ENCODE results near the gene PPP1R3F. TPM values are rescaled to one million over a fixed set of nuclear protein-coding genes. Genes with fewer than 3 reads are reported as not detected.

Gene PPP1R3F
- total and polyA plus RNA-seq, 9 of the 15 experiments (the other 6 are each of a cell fraction or from before 2014, with no cell fraction given): 0.03 to 0.91 (median 0.43) TPM; not detected in 1

GRCh38 chrX:49244207-49244606 lies 25.4 kb upstream of the PPP1R3F start (continued):
- TF ChIP-seq IRF2 (CRISPR knock-in tag; IDR thresholded peaks at IDR 0.05): no peak
- peak; percentile 17 for TF ChIP-seq CXXC5 (CRISPR knock-in tag; IDR thresholded peaks at IDR 0.05)
- TF ChIP-seq USF1 (CRISPR knock-in tag; IDR thresholded peaks at IDR 0.05): no peak
- TF ChIP-seq ZNF197 (CRISPR knock-in tag; IDR thresholded peaks at IDR 0.05; ENCODE audit: low read depth): no peak
- no peak for TF ChIP-seq SLC30A9 (CRISPR knock-in tag; IDR thresholded peaks at IDR 0.05)
- no peak for TF ChIP-seq HOXB6 (CRISPR knock-in tag; IDR thresholded peaks at IDR 0.05; ENCODE audit: borderline replicate concordance)
- no peak for TF ChIP-seq JUNB (CRISPR knock-in tag; conservative IDR thresholded peaks at IDR 0.05)
- no peak for TF ChIP-seq ZNF347 (CRISPR knock-in tag; IDR thresholded peaks at IDR 0.05; ENCODE audit: low read depth)
- TF ChIP-seq ZNF695 (CRISPR knock-in tag; IDR thresholded peaks at IDR 0.05): no peak
- TF ChIP-seq GABPA (tag; conservative IDR thresholded peaks at IDR 0.05; ENCODE audit: low read depth): no peak
- TF ChIP-seq, protein P1, sequence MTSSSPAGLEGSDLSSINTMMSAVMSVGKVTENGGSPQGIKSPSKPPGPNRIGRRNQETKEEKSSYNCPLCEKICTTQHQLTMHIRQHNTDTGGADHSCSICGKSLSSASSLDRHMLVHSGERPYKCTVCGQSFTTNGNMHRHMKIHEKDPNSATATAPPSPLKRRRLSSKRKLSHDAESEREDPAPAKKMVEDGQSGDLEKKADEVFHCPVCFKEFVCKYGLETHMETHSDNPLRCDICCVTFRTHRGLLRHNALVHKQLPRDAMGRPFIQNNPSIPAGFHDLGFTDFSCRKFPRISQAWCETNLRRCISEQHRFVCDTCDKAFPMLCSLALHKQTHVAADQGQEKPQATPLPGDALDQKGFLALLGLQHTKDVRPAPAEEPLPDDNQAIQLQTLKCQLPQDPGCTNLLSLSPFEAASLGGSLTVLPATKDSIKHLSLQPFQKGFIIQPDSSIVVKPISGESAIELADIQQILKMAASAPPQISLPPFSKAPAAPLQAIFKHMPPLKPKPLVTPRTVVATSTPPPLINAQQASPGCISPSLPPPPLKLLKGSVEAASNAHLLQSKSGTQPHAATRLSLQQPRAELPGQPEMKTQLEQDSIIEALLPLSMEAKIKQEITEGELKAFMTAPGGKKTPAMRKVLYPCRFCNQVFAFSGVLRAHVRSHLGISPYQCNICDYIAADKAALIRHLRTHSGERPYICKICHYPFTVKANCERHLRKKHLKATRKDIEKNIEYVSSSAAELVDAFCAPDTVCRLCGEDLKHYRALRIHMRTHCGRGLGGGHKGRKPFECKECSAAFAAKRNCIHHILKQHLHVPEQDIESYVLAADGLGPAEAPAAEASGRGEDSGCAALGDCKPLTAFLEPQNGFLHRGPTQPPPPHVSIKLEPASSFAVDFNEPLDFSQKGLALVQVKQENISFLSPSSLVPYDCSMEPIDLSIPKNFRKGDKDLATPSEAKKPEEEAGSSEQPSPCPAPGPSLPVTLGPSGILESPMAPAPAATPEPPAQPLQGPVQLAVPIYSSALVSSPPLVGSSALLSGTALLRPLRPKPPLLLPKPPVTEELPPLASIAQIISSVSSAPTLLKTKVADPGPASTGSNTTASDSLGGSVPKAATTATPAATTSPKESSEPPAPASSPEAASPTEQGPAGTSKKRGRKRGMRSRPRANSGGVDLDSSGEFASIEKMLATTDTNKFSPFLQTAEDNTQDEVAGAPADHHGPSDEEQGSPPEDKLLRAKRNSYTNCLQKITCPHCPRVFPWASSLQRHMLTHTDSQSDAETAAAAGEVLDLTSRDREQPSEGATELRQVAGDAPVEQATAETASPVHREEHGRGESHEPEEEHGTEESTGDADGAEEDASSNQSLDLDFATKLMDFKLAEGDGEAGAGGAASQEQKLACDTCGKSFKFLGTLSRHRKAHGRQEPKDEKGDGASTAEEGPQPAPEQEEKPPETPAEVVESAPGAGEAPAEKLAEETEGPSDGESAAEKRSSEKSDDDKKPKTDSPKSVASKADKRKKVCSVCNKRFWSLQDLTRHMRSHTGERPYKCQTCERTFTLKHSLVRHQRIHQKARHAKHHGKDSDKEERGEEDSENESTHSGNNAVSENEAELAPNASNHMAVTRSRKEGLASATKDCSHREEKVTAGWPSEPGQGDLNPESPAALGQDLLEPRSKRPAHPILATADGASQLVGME (CRISPR knock-in tag; IDR thresholded peaks at IDR 0.05): no peak
- TF ChIP-seq HNRNPLL (IDR thresholded peaks at IDR 0.05; ENCODE audit: low read depth, low read length, poor library complexity, severe bottlenecking): no peak
- no peak for TF ChIP-seq HCFC1 (IDR thresholded peaks at IDR 0.05; ENCODE audit: low read depth, low read length)
- TF ChIP-seq PCBP1 (IDR thresholded peaks at IDR 0.05; ENCODE audit: low read depth, low read length, poor library complexity, severe bottlenecking): no peak
- TF ChIP-seq LARP7 (IDR thresholded peaks at IDR 0.05): peak; percentile 94
- TF ChIP-seq JUN (IDR thresholded peaks at IDR 0.05; ENCODE audit: borderline replicate concordance, low read depth, low read length): no peak
- TF ChIP-seq JUN (CRISPR knock-in tag; IDR thresholded peaks at IDR 0.05; ENCODE audit: borderline replicate concordance): no peak
- no peak for TF ChIP-seq GTF2B (IDR thresholded peaks at IDR 0.05; ENCODE audit: extremely low read depth, insufficient read length)

All from K562 (cell line).